HepG2 (cell line): Measurements from ENCODE around the gene CCDC126. TPM values are rescaled to one million over a fixed set of nuclear protein-coding genes. Genes with fewer than 3 reads are reported as not detected.

Source experiments
- ATAC-seq: fragments of 200-7000 bp; cut with Tn5 transposase; 3 replicates; pipeline ENCODE4 v1.9.1; 2020; ENCODE audit warnings: mild to moderate bottlenecking, moderate library complexity
- BruUV-seq: library from RNA; stranded (reverse); fragments of 400-500 nt; replicated peaks from 2 replicates; lab custom pipeline; 2021; lab: Mats Ljungman, UMichigan
- CTCF ChIA-PET: fragments of 300-600 bp; formaldehyde crosslinking; extraction: SDS; loops from one replicate; lab custom pipeline; 2021; ENCODE audit warnings: low total read pairs, inconsistent platforms, low intra/inter-chr PET ratio; lab: Yijun Ruan, JAX
- POLR2A ChIA-PET: fragments of 350-600 bp; sonication (Branson Sonifier 250); formaldehyde crosslinking; loops from one replicate; lab custom pipeline; 2020; ENCODE audit warnings: antibody characterized with exemption, inconsistent platforms; lab: Yijun Ruan, JAX
- DNase-seq: peaks from one replicate; pipeline ENCODE4 v3.0.0-alpha.2; 2015; ENCODE audit warnings: low spot score
- FAIRE-seq: peaks from 3 replicates; lab custom pipeline; 2011; peaks lifted over from hg19 to GRCh38; lab: Jason Lieb, UNC
- H2AFZ ChIP-seq: one replicate; pipeline ENCODE4 v1.6.1; 2011; ENCODE audit warnings: low read length, inconsistent platforms
- H3K27ac ChIP-seq: fragments of 300-600 bp; 3 replicates; pipeline ENCODE4 v1.8.0; 2011; ENCODE audit warnings: mixed run types, mild to moderate bottlenecking, mixed read lengths, low read length, inconsistent platforms; ENCODE audit not compliant: insufficient read depth; ENCODE audit errors: extremely low read length
- H3K27me3 ChIP-seq, 2 experiments: fragments of 200-600 bp in 1 of 2; 2 replicates in 1 of 2; 3 replicates in 1 of 2; pipeline versions ENCODE4 v1.6.0 to v1.8.0; 2011; ENCODE audit warnings: low read length in 2 of 2, mild to moderate bottlenecking in 2 of 2, moderate library complexity in 2 of 2, inconsistent platforms in 1 of 2; ENCODE audit not compliant: insufficient read depth in 2 of 2, control insufficient read depth in 1 of 2
- H3K36me3 ChIP-seq, 2 experiments: fragments of 200-600 bp in 1 of 2; replicated peaks in 1 of 2; 2 replicates in 1 of 2; 3 replicates in 1 of 2; pipeline versions ENCODE4 v1.5.1 to v1.8.0; 2011; ENCODE audit warnings: low read length in 2 of 2, inconsistent platforms in 1 of 2; ENCODE audit not compliant: insufficient read depth in 2 of 2, control insufficient read depth in 1 of 2
- H3K4me1 ChIP-seq: 2 replicates; pipeline ENCODE4 v1.5.1; 2012; ENCODE audit warnings: low read length, inconsistent platforms; ENCODE audit not compliant: insufficient read depth
- H3K4me2 ChIP-seq: 2 replicates; pipeline ENCODE4 v1.6.0; 2011; ENCODE audit warnings: low read depth, low read length, inconsistent platforms
- H3K4me3 ChIP-seq, 3 experiments: fragments of 200-600 bp in 1 of 3; sonication (generic), shearing (Covaris generic) in 1 of 3; replicated peaks in 1 of 3; 2 replicates each; pipeline ENCODE4 v1.5.1; 2011 to 2016; ENCODE audit warnings: low read length in 3 of 3, inconsistent platforms in 2 of 3, low read depth in 2 of 3, mild to moderate bottlenecking in 2 of 3, control low read depth in 1 of 3, mixed read lengths in 1 of 3; ENCODE audit not compliant: insufficient read depth in 1 of 3
- H3K79me2 ChIP-seq: one replicate; pipeline ENCODE4 v1.6.1; 2011; ENCODE audit warnings: low read length, inconsistent platforms; ENCODE audit not compliant: insufficient read depth
- H3K9ac ChIP-seq: 2 replicates; pipeline ENCODE4 v1.6.0; 2011; ENCODE audit warnings: mild to moderate bottlenecking, low read depth, low read length, inconsistent platforms; ENCODE audit not compliant: insufficient read depth
- H3K9me3 ChIP-seq: 2 replicates; pipeline ENCODE4 v1.5.1; 2012; ENCODE audit warnings: mild to moderate bottlenecking, low read length
- H4K20me1 ChIP-seq: 2 replicates; pipeline ENCODE4 v1.6.0; 2011; ENCODE audit warnings: inconsistent platforms, mild to moderate bottlenecking, low read length, moderate library complexity; ENCODE audit not compliant: insufficient read depth
- GMEB2 ChIP-seq: IDR thresholded peaks from 2 replicates; pipeline ENCODE4 v1.6.1; 2016; ENCODE audit warnings: missing biosample characterization, missing genetic modification reagents, low read depth
- HNF4G ChIP-seq, 2 experiments: sonication (generic) in 1 of 2; formaldehyde crosslinking in 1 of 2; IDR thresholded peaks; 2 replicates each; pipeline versions ENCODE4 v1.4.0 to v1.6.1; 2011 to 2020; ENCODE audit warnings: borderline replicate concordance in 2 of 2, low read depth in 2 of 2, mild to moderate bottlenecking in 2 of 2, low read length in 1 of 2, missing genetic modification reagents in 1 of 2, moderate library complexity in 1 of 2
- MED1 ChIP-seq: sonication (generic); formaldehyde crosslinking; IDR thresholded peaks from 2 replicates; pipeline ENCODE4 v1.4.0; 2020; ENCODE audit warnings: missing genetic modification reagents
- NPAS2 ChIP-seq: sonication (generic); formaldehyde crosslinking; IDR thresholded peaks from 2 replicates; pipeline ENCODE4 v1.8.0; 2022; ENCODE audit warnings: mild to moderate bottlenecking, missing genetic modification reagents, borderline replicate concordance
- SAFB2 ChIP-seq: sonication (generic); formaldehyde crosslinking; IDR thresholded peaks from 2 replicates; pipeline ENCODE4 v1.5.1; 2020; ENCODE audit warnings: missing genetic modification reagents, low read depth, mild to moderate bottlenecking, borderline replicate concordance
- TOPORS ChIP-seq: sonication (generic); formaldehyde crosslinking; IDR thresholded peaks from 2 replicates; pipeline ENCODE4 v1.8.0; 2023; ENCODE audit warnings: mild to moderate bottlenecking, missing genetic modification reagents
- ZNF367 ChIP-seq: sonication (generic); formaldehyde crosslinking; IDR thresholded peaks from 2 replicates; pipeline ENCODE4 v1.4.0; 2020; ENCODE audit warnings: missing genetic modification reagents, borderline replicate concordance
- ZNF543 ChIP-seq: sonication (generic); formaldehyde crosslinking; IDR thresholded peaks from 2 replicates; pipeline ENCODE4 v1.4.0; 2020; ENCODE audit warnings: mild to moderate bottlenecking, missing genetic modification reagents
- WGBS: methylation state at CpG from one replicate; pipeline ENCODE4 v1.1.6; 2017; ENCODE audit warnings: low lambda C conversion rate; 5-methylcytosine and 5-hydroxymethylcytosine counted together
- in situ Hi-C: cut with HindIII; loops from 2 replicates; pipeline ENCODE4 v1.10.0; 2017; ENCODE audit warnings: low pct_unique_long_range_greater_than_20kb; ENCODE audit not compliant: extremely low pct_ligation_motif_present
- intact Hi-C: fragments of 100-400 bp; cut with micrococcal nuclease; formaldehyde crosslinking; loops from one replicate; pipeline ENCODE4 v1.10.0; 2022; ENCODE audit not compliant: unreplicated experiment
- polyA plus RNA-seq, 8 experiments: library from polyadenylated mRNA; depleted of rRNA in 3 of 8; stranded (reverse) in 7 of 8; unstranded in 1 of 8; fragments of >200 nt; fragmentation: Illumina TruSeq in 4 of 8; extraction: Trizol in 4 of 8; gene quantifications; 2 replicates each; pipeline versions ENCODE4 v1.2.1 to v1.2.3, GENCODE V29; 2011 to 2016; ENCODE audit warnings: low read depth in 4 of 8, missing spikeins in 1 of 8, mixed read lengths in 1 of 8; ENCODE audit not compliant: insufficient read depth in 1 of 8
- total RNA-seq, 5 experiments: library from RNA; depleted of rRNA; stranded (reverse); fragments of >200 nt; fragmentation: Illumina TruSeq; extraction: Trizol; gene quantifications; 2 replicates each; pipeline ENCODE4 v1.2.3, GENCODE V29; 2016; ENCODE audit warnings: low read depth in 1 of 5

The CCDC126 gene
- total and polyA plus RNA-seq, 2 of the 13 experiments (the other 11 are each of a cell fraction or from before 2014, with no cell fraction given) = 3.5 to 9.3 TPM

GRCh38 chr7:23672033-23672432 is 74.9 kb downstream of the CCDC126 start:
- CTCF ChIA-PET = no interaction called here
- no peak for TF ChIP-seq MED1 (CRISPR knock-in tag)

GRCh38 chr7:23679898-23680413 is 82.8 kb downstream of the CCDC126 start, which contains the start of gene FAM221A:
FAM221A (plus strand) TSS chr7:23680199; CDS start chr7:23680219, 20 bp downstream.
- H2AFZ ChIP-seq = no peak within 1 kb of the TSS
- no peaks in the 10 kb centered on the region for H3K36me3 ChIP-seq
- in situ Hi-C loops = no loop called here
- TF ChIP-seq NPAS2 (no peak), SAFB2 (CRISPR knock-in tag) (no peak), HNF4G (IDR thresholded peaks at IDR 0.05; ENCODE audit: borderline replicate concordance, low read depth, low read length) (no peak), HNF4G (CRISPR knock-in tag; IDR thresholded peaks at IDR 0.05; ENCODE audit: borderline replicate concordance, low read depth) (no peak), ZNF367 (CRISPR knock-in tag) (no peak), TOPORS (CRISPR knock-in tag) (no peak), GMEB2 (CRISPR knock-in tag) (no peak), ZNF543 (no peak)
- intact Hi-C loops = no loop called here
- DNase-seq (no peak), ATAC-seq (no peak), FAIRE-seq (no peak)
- no peaks in the 10 kb centered on the region for H3K4me1 ChIP-seq
- H3K4me3 ChIP-seq = no peak within 1 kb of the TSS
- ChIA-PET POLR2A (no interaction called here), CTCF (no interaction called here)
- H3K27me3 ChIP-seq = no peaks in the 10 kb centered on the region
- H3K79me2 ChIP-seq = no peaks in the 10 kb centered on the region
- no peaks in the 10 kb centered on the region for H3K9me3 ChIP-seq
- H3K9ac ChIP-seq = no peak within 1 kb of the TSS
- H3K27ac ChIP-seq = no peak within 1 kb of the TSS
- no TSS peak for BruUV-seq
- no peak within 1 kb of the TSS for H3K4me2 ChIP-seq
- no peaks in the 10 kb centered on the region for H4K20me1 ChIP-seq
- 91% methylated on average over 32 of the region's 53 CpGs for WGBS

More at GRCh38 chr7:23672033-23672432, 74.9 kb downstream of the CCDC126 start:
- POLR2A ChIA-PET = no interaction called here
- no peak for DNase-seq
- WGBS = 14% methylated on average over 3 of the region's 3 CpGs
- Histone ChIP-seq H3K36me3 (no peaks in the 10 kb centered on the region), H3K9me3 (no peaks in the 10 kb centered on the region), H3K27ac (no peak overlapping the region), H3K9ac (no peak overlapping the region), H2AFZ (no peak overlapping the region), H3K27me3 (no peaks in the 10 kb centered on the region), H4K20me1 (no peaks in the 10 kb centered on the region), H3K4me1 (no peaks in the 10 kb centered on the region), H3K4me2 (no peak overlapping the region), H3K4me3 (no peak overlapping the region), H3K79me2 (no peaks in the 10 kb centered on the region)
- no peak for FAIRE-seq
- no TSS peak for BruUV-seq
- intact Hi-C loops (no loop called here), in situ Hi-C loops (no loop called here)
- ATAC-seq = no peak
